HG03354 (cell line): ENCODE results near the gene ERN1.

Source experiments
- ATAC-seq: cut with Tn5 transposase; IDR thresholded peaks from one replicate; pipeline ENCODE4 v1.9.1; 2021; ENCODE audit warnings: mild to moderate bottlenecking; ENCODE audit not compliant: unreplicated experiment, poor library complexity, severe bottlenecking

The ERN1 gene

DNA sequence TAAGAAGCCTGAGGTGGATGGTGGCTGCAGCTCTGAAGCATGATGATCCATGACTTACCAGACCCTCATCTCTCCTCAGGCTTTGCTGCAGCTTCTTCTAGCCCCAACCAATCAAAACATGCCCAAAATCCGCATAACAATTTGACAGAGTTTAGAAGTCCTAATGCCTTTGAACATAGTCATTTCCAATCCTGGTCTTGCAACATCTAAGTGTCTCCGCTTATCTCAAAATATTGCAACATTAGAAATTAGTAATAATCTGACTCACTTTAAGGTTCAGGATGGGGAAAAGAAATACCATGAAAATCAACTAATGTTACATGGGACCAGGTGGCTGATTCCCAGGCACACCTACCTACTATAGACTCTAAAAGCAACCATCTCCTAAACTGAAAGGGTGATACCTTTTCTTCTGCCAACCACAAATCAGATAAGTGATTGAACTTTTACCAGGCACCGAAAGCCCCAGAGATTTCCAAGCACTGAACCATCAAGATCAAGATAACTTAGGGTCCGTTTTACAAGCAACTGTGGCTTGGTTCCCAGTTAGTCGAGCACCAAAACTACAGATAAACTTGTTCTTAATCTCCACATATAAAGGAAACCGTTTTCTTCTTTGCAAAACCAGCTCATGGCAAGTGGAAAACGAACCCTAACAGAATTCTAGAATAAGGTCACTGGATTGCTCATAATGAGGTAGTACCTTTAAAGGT lies 14.0 kb downstream of the ERN1 start:
- ATAC-seq, result no peak

DNA sequence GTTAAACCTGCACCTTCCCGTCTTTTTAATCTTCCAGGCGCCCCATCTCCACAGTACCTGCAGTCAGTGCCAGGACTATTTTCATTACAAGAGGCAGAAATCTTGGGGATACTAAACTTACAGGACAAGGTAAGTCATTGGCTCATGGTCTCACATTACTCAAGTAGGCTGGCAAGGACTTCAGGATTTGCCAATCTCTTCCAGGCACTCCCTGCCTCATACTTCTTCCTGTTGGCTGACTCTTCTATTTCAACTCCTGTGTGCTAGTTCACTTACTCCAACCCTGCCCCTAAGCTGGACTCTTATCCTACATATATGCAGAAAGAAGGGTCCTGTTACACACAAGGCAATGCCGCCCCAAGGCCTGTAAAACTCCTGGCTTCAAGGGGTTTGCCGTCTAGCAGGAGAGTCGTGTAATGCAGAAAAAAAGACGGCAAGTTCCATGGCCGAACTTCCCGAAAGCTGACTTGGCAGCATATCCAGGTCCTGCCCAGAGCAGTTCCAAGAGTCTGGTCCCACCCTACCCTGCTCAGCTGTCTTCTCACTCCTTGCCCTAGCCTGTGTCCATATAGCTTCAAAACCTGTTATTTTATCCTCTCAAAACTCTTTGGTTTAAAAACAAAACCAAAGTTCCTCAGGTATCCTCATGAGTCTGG lies 14.8 kb downstream of the ERN1 start:
- no peak for ATAC-seq

DNA sequence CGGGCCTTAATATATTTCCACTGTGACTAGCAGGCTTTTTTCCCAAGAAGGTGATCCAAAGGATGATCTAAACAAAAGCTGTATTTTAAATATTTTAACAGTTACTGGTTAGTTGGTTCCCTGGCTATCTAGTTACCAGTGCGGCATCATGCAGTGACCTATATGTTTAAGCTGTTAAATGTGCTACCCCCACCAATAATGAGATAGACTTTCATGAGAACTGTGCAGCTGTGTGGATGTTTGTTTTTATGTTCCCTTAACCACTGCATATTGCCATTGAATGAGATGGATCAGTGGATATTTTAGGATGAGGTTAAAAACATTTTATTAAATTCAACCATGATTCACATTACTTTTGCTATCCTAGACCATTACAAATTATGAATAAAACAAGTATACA lies 16.9 kb downstream of the ERN1 start:
- ATAC-seq, result no peak

DNA sequence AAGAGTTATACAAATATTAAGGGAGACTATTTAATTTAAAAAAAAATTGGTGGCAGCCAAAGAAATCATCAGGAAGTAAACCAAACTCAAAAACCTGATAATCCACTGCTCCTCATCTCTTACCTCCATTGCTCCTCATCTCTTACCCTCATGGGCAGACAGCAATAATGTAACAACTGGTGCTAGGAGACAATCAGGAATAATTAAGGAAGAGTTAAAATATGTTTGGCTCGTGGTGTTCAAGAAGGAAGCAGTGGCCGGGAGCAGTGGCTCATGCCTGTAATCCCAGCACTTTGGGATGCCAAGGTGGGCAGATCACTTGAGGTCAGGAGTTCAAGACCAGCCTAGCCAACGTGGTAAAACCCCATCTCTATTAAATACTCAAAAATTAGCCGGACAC lies 18.1 kb downstream of the ERN1 start:
- ATAC-seq, result no peak

DNA sequence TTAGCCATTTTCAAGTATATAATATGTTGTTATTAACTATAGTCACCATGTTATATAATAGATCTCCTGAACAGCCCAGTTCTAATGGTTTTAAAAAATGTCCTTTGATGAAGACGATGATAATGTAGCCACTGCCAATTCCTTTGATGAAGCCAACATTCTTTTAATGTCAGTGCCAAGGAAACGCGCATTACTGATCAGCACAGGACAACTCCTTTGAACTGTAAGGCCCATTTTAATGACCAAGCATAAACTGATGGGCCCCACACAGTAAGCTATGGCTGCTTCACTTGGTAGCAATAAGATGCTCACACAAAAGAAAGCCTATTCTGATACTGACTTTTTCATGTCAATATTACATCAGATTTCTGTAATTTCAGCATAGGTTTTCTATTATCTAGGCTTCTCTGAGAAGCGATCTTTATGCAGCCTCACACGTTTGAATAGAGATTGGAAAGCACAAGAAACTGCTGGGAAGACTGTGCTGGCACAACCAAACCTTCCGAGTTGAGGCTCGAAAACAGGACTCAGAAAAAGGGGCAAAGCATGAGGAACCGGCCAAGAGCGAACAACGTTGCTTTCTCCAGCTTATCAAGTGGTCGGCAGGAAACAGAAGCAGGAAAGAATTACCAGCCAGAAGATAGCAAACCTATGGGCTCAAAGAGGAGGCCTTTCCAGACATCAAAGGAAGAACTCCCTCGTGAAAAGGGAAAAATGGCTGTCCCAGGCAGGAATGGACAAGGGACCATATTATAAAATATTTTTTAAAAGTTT lies 19.4 kb downstream of the ERN1 start:
- no peak for ATAC-seq

DNA sequence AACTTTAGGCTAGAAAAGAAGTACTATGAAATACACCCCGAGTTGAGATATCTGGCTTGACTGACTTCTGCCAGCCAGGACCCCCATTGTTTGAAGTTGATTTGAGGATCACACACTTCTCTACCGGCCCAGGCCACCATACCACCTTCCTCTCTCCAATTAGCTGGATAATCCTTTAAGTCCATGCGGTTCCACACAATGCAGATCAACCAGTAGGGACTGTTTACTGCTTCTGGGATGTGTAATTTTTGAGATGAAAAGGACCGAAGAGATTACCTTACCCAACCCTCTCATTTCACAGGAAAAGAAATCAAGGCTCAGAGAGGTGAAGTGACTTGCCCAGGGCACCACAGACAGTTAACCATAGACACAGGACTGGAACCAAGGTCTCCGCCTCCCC lies 20.5 kb downstream of the ERN1 start:
- no peak for ATAC-seq

DNA sequence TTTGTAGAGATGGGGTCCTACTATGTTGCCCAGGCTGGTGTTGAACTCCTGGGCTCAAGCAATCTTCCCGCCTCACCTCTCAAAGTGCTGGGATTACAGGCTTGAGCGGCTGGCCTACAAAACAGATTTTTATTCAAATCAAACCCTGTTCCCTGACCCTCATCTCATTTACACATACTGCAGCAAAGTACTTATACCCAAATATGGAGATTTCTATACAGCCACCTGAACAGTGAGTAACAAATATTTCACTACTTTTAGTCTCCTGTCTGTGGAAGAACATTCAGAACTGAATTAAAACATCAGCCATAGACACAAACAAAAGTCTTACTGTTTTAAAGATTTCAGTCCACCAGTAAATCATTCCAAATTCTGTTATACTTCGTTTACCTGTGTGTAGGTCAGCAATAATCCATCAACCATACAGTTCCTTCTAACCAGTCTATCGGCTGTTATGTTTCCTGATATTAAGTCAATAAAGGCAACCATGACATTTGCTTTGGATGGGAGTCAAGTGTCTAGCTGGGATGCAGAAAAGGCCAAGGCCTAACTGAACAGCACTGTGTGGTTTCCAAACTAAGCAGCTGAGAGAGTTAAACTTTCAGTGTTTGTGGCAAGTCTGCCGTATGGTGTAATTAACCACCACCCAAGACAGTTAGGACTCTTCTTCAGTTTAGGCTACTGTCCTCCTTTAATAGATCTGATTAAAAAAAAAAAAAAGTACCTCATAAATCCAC lies 22.3 kb downstream of the ERN1 start:
- ATAC-seq, result no peak

DNA sequence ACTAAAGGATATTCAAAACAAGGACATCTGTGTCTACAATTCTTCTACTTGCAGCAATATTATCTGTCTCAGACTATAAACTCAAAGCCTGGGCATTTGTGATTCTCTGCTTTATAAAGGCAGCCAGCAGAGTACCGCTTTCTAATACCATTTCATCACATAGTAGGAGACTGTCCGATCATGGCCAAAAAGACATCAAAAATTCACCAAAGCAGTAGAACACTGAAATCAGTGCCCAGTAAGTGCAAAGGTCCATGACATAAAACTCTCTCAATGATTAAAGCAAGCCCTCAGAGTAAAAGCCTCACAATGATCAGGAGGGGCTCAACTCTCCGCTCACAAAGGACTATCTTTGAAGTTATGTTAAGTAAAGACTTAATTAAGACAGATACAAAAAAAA lies 23.0 kb downstream of the ERN1 start:
- ATAC-seq, result no peak

DNA sequence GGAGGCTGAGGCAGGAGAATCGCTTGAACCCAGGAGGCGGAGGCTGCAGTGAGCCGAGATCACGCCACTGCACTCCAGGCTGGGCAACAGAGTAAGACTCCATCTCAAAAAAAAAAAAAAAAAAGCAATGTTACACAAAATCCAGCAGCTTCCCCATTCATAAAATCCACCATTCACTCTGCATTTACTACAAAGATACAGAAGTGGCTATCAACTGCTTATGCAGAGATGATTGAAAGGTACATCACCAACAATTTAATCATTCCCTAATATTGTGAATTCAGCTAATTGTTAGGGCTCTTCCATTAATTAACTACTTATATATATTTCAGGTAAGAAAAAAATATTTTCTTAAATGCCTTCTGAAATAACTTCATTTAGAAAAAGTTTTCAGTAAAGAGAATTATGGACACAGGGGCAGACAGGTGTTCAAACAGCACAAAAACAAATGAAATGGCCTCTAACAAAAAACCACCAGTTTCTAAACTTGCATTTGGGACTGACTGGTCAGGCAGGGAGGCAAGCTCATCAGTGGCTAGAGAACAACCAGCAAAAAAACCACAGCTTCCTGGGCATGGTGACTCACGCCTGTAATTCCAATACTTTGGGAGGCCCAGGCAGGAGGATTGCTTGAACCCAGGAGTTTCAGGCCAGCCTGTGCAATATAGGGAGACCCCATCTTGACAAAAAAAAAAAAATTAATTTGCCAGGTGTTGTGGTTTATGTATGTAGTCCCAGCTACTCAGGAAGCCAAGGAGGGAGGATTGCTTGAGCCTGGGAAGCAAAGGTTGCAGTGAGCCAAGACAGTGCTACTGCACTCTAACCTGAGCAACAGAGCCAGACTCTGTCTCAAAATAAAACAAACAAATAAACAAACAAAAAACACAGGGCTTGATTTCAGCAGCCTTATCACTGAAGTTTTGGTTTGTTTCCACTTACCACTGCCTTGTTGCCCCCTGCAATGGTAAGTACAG lies 26.3 kb downstream of the ERN1 start:
- ATAC-seq, result no peak

DNA sequence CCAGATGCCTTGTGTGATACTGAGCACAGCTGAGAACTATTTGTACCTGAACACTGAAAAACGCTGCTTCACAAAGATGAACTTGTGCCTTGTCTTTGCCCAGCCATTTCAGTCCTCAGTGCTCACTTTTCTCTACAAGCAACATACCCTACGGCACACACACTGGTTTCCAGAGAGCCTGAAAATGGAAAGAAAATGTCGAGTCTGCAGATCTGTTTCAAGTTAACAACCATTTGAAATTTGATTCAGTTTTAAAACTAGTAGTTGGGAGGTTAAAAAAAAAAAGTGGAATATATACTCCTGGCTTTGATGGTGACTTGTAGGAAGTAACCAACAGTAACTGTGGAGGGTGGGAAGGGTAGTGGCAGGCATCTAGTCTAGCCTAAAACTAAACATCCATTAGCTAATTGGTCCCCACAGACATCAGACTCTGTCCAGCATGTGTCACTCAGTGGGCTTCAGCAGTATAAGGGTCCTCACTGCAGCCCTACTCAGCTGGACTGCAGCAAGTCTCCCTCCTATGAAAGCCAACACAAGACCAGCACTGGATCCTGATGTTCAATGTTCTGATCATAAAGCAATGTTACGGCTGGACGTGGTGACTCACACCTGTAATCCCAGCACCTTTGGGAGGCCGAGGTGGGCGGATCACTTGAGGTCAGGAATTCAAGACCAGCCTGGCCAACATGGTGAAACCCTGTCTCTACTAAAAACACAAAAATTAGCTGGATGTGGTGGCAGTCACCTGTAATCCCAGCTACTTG lies 27.1 kb downstream of the ERN1 start:
- ATAC-seq, result no peak

DNA sequence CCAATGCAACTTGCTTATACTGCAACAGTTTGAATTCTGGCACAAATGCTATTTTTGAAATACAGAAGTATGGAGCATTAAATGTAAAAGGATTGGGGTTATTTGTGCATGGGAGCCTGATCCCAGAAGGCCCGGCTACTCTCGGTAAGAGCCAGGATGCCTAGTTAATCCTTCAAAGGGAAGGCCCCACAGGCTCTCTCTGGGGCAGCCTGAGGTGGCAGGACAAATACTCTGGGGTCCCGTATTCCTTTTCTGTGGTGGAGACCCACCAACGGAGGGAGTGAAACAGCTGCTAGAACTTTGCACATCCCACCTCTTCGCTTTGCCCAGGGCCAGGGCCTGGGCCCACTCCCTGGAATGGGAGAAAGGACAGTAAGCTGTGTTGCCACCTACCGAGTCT lies 30.4 kb downstream of the ERN1 start:
- no peak for ATAC-seq

DNA sequence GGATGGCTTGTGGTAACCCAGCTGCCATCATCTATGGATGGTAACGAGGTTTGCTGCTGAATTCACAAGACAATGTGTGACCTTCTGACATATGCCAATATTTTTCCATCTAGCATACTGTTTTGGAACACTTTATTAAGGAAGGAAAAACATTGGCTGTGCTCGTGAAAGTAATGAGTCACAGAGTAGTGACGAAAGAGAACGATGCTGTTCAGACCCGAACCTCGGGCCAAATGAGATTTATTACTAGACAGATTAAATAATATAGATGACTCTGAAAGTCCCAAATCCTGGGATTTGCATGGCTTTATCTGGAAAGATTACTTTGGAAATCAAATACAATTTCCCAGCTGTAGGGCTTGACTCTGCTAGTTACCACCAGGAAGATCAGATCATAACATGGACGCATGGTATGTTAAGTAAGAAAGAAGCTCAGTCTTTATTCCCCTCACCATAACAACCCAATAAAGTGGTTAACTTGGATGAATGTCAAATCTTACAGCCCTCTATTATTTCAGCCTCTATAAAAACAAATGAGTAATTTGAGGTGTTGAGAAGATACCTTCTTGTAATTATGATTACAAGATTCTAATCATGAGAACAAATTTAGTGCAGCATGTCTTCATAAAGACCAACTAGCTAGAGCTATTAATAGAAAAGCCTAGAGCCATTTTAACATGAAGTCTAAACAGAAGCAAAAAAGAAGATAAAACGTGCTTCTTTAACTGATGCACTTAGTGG lies 32.6 kb downstream of the ERN1 start:
- no peak for ATAC-seq

DNA sequence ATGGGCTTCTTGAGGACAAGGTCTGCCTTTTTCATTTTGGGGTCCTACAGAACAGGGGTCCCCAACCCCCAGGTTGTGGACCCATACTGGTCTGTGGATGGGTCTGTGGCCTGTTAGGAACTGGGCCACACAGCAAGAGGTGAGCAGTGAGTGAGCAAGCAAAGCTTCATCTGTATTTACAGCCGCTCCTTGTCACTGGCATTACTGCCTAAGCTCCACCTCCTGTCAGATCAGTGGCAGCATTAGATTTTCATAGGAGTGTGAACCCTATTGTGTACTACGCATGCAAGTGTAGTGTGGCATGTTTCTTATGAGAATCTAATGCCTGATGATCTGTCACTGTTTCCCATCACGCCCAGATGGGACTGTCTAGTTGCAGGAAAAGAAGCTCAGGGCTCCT lies 33.9 kb downstream of the ERN1 start:
- no peak for ATAC-seq

DNA sequence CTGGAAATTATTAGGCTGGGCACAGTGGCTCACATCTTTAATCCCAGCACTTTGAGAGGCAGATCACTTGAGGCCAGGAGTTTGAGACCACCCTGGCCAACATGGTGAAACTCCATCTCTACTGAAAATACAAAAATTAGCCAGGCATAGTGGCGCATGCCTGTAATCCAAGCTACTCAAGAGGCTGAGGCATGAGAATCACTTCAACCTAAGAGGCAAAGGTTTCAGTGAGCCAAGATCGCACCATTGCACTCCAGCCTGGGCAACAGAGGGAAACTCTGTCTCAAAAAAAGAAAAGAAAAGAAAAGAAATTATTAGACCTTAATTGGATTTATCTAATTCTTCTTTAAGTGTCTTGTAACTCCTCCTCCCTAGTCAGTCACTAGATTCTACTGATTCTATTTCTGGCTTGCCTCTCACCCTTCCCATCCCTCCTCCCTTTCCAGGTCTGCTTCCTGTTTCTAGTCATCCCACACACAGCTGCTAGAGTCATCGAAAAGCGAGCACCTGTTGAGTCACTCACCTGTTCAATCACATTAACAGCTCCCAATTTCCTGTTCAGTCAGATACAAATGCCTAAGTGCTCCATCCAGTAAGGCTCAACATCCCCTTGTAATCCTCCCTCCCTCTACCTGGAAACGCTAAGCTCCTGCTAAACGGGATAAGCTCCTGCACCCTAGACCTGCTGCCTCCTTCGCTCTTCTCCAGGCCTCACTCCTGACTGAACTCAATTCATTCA lies 34.6 kb downstream of the ERN1 start:
- ATAC-seq, result no peak

DNA sequence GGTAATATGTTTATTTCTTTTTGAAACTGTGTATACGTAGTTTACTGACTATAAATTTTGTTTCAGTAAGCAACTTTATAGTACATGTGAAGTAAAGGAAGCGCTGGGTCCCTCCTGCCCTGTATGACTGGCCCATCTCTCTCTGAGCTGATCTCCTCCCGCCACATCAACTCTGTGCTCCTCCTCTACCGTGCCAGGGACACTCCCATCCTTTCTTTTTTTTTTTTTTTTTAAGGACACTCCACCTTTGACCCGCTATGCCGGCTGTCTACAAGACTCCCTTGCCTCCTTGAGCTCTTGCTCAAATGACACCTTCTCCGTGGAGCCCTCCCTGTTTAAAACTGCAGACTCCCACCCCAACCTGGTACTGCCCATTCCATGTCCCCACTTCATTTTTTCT lies 35.5 kb downstream of the ERN1 start:
- ATAC-seq, result no peak

DNA sequence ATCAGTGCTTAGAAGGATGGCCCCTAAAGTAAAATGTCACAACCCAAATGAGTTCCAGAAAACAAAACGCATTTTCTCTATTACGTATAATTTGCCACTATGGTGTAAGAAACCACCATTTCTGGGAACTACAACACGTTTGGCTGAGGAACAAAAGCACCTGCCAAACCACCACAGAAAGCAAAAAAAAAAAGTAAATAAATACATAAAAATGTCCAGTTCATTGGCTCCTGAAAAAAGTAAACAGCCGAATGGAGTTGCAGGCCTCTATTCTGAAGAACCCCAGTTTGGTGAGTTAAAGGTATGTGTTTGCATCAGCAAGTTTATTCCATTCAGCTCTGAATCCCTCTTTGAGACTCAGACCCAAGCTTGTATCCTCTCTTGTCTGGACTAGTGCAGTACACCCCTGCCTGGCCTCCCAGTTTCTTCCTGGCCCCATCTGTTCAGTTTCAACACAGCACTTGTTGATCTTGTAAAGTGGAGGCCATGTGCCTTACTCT lies 36.9 kb downstream of the ERN1 start:
- ATAC-seq, result no peak

DNA sequence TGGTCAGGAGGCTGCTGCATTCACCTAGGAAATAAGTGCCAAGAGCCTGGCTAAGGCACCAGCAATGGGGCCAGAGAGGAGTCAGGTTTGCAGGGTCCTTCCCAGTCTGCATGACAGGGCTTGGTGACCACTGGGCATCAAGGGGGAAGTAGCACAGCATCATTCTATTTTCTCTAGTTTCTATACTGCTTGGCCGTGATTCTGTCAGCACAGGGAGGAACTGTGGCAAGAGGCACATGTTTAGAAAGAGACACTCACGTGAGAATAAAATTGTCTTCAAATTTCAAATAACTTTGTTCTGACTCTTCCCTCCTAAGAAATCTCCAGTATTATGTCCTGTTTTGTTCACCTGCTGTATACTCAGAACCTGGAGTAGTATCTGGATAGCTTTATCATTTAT lies 37.8 kb downstream of the ERN1 start:
- ATAC-seq, result no peak
